GOT3 (cell line): ENCODE results near the gene PIM2.

Source experiments
- DNase-seq: peaks from one replicate; lab custom pipeline; 2025; ENCODE audit warnings: mixed read lengths; lab: John Stamatoyannopoulos, UW

Gene PIM2

GRCh38 chrX:48864210-48864609, 54.6 kb downstream of the PIM2 start:
- no peak for DNase-seq
